Measurements from ENCODE around the gene RNF212. TPM values are rescaled to one million over a fixed set of nuclear protein-coding genes. Genes with fewer than 3 reads are reported as not detected.

RNF212 gene
- total and polyA plus RNA-seq, 2 experiments from 2014 or later = 17.0 to 20.6 TPM

- no peaks in the 10 kb centered on the region for H3K27me3 ChIP-seq (ENCODE audit: insufficient read depth)
These were observed 90.7 kb downstream of the RNF212 start for GRCh38 chr4:1022739-1023066.

More at GRCh38 chr4:1022739-1023066, 90.7 kb downstream of the RNF212 start:
- Mint-ChIP-seq H3K27ac (no peak overlapping the region), H3K27me3 (ENCODE audit: insufficient read depth, low read depth, poor library complexity) (peaks cover 6% of the 10 kb centered on the region), H3K36me3 (ENCODE audit: low read depth) (peaks cover 13% of the 10 kb centered on the region), H3K9me3 (no peaks in the 10 kb centered on the region; the same call in 2 of the 3 replicates), H3K4me1 (peaks cover 4% of the 10 kb centered on the region; the same call in 2 of the 3 replicates), H3K4me3 (no peak overlapping the region)
- no peaks in the 10 kb centered on the region; the same call in 1 of the 2 replicates for H4K20me1 ChIP-seq (replicated peaks; ENCODE audit: insufficient read depth)
- ATAC-seq (no peak; the same call in 2 of the 3 replicates), DNase-seq (ENCODE audit: low spot score) (no peak)
- H3K27ac ChIP-seq (ENCODE audit: low read depth) = no peak overlapping the region
- TF ChIP-seq ZNF114 (CRISPR knock-in tag; IDR thresholded peaks at IDR 0.05) = no peak
- TF ChIP-seq ZNF462 (CRISPR knock-in tag; IDR thresholded peaks at IDR 0.05) = no peak
- no peak for TF ChIP-seq NANOG (IDR thresholded peaks at IDR 0.05; ENCODE audit: borderline replicate concordance)
- no peak for TF ChIP-seq EZH2 (IDR thresholded peaks at IDR 0.05; ENCODE audit: low read depth, unreplicated experiment)
- no peak for TF ChIP-seq REST (IDR thresholded peaks at IDR 0.05; ENCODE audit: unreplicated experiment)
- TF ChIP-seq, protein P1, sequence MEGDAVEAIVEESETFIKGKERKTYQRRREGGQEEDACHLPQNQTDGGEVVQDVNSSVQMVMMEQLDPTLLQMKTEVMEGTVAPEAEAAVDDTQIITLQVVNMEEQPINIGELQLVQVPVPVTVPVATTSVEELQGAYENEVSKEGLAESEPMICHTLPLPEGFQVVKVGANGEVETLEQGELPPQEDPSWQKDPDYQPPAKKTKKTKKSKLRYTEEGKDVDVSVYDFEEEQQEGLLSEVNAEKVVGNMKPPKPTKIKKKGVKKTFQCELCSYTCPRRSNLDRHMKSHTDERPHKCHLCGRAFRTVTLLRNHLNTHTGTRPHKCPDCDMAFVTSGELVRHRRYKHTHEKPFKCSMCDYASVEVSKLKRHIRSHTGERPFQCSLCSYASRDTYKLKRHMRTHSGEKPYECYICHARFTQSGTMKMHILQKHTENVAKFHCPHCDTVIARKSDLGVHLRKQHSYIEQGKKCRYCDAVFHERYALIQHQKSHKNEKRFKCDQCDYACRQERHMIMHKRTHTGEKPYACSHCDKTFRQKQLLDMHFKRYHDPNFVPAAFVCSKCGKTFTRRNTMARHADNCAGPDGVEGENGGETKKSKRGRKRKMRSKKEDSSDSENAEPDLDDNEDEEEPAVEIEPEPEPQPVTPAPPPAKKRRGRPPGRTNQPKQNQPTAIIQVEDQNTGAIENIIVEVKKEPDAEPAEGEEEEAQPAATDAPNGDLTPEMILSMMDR (conservative IDR thresholded peaks at IDR 0.05; ENCODE audit: low read depth in 2 of 2) = no peak
- TF ChIP-seq, protein P2, sequence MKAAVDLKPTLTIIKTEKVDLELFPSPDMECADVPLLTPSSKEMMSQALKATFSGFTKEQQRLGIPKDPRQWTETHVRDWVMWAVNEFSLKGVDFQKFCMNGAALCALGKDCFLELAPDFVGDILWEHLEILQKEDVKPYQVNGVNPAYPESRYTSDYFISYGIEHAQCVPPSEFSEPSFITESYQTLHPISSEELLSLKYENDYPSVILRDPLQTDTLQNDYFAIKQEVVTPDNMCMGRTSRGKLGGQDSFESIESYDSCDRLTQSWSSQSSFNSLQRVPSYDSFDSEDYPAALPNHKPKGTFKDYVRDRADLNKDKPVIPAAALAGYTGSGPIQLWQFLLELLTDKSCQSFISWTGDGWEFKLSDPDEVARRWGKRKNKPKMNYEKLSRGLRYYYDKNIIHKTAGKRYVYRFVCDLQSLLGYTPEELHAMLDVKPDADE (IDR thresholded peaks at IDR 0.05) = no peak
- TF ChIP-seq POLR2AphosphoS5 (IDR thresholded peaks at IDR 0.05; ENCODE audit: low read depth) = no peak
- H2AFZ ChIP-seq = no peak overlapping the region
- H3K4me1 ChIP-seq (ENCODE audit: insufficient read depth) = no peaks in the 10 kb centered on the region
- H3K4me2 ChIP-seq = no peak overlapping the region
- H3K36me3 ChIP-seq (ENCODE audit: insufficient read depth) = no peaks in the 10 kb centered on the region; the same call in 1 of the 2 replicates
- no peak overlapping the region for H3K4me3 ChIP-seq
- H3K9me2 ChIP-seq (ENCODE audit: insufficient read depth) = no peaks in the 10 kb centered on the region
- H3K79me2 ChIP-seq (replicated peaks; ENCODE audit: insufficient read depth) = no peaks in the 10 kb centered on the region
- H3F3A ChIP-seq (replicated peaks; ENCODE audit: low read depth) = no peaks in the 10 kb centered on the region

All from GM23338 (cell line).